Activated CD4-positive, alpha-beta T cell treated with anti-CD3 and anti-CD28 coated beads, Interleukin-2, amount 50 U/mL, for 16 hours (primary cell): ENCODE measurements around the gene ZBED4.
A peak's percentile ranks its signal among the peaks of the same experiment; 100 is the strongest.

Experiments used
- DNase-seq: peaks from one replicate; pipeline ENCODE4 v3.0.0-alpha.2; 2020

ZBED4 gene

GRCh38 chr22:49856766-49857618 is 3.3 kb downstream of the ZBED4 start:
- no peak for DNase-seq

DNA sequence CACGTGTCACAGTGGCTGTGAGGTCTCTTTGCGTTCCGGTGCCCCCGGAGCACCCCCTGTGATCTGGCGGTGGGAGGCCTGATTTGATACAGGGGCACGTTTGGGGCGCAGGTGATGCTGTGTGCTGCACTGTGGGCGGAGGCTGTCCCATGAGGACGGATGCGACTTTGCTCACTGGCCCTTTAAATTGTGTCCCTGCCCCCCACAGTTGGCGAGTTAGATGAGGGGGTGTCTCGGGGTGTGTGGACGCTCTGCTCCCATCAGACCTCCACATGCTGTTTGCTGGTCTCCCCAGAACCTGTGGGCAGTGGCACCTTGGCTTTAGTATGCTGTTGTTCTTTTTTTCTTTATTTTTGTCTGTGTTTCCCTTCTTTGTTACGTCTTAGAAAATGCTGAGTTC is 5.2 kb downstream of the ZBED4 start:
- no peak for DNase-seq

DNA sequence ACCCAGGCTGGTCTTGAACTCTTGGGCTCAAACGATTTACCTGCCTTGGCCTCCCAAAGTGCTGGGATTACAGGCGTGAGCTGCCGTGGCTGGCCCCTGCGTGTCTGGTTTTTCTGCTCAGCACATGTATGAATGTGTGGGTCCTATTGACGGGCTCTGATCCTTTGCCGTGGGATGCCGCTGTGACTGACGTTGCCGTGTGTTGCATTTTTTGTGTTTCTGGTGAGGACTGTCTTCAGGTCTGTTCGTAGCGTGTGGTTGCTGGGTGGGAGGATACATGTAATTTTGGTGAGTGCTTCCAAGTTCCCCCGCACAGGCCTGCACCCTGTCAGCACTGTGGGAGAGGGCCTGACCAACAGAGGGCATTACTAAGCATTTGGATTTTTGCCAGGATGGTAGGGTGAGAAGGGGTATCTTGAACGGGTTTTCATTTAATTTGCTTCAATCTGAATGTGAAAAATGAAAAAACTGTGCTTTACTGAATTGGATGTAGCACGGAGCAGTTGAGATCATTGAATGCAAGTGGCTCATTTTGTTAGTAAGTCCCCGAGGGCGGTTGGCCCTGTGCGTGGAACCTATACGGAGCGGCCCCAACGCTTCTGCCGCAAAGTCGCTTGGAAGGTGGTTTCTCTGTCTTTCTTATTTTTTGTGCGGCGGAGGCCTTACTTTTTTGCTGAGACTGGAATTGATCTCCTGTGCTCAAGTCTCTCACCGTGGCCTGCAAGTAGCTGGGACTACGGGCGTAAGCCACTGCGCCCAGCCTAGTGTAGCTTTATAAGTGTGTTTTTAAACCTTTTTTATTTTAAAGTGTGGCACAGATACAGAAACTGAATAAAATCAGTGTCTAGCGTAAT is 8.2 kb downstream of the ZBED4 start:
- no peak for DNase-seq

DNA sequence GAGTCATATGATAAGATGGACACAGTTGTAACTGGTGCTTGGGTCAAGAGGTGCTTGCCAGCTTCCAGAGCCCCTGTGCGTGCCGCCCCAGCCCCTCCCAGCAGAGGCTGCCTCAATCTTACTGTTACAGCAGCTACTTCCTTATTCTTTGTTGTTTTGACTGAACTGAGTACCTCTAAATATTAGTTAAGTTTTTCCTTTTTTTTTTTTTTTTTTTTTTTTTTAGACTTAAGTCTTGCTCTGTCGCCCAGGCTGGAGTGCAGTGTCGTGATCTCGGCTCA is 8.8 kb downstream of the ZBED4 start:
- DNase-seq = no peak

- no peak for DNase-seq
These were observed 10.3 kb downstream of the ZBED4 start for GRCh38 chr22:49863931-49864330.

DNA sequence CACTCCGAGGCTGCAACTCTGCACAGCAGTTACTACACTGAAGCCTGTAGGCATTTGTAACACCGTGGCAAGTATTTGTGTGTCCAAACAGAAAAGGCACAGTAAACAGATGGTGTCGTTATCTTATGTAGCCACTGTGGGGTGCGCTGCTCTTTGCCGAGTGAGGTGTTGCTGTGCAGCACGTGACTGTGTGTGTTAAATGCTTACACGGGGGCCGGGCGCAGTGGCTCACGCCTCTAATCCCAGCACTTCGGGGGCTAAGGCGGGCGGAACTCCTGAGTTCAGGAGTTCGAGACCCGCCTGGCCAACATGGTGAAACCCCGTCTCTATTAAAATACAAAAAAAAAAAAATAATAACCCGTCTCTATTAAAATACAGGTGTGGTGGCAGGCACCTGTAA is 11.5 kb downstream of the ZBED4 start:
- DNase-seq = no peak

DNA sequence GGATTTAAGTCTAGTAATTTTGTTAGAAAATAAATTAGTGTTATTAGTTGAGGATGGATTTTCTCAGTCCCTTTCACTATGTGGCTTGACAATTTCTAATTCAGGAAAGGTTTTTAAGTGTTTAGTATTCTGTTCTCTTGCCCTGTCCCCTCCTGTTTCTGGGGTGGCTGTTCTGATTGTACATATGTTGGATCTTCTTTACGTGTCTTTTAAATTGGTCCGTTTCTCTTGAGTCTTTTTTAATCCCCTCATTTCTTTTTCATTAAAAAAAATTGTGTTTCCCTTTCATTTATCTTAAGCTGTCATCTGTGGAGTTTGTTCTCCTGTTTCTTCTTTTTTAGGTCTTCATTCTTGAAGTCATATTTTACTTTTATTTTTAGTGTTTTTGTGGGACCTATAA is 12.5 kb downstream of the ZBED4 start:
- no peak for DNase-seq

DNA sequence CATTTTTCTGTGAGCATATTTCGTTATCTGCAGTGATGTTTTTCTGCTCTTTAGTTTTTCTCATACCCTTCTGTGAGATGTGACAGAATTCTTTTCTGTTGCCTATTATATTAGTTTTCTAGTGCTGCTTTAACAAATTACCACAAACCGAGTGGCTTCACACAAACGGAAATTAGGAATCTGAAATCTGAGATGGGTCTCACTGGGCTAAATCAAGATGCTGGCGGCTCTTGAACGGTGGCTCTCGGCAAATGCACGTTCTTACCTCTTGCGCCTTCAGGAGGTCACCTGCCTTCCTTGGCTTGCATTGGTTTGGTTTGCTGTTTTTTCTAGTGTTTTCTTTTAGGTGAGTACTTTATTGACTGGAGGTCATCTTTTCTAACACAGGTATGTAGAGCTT is 13.0 kb downstream of the ZBED4 start:
- no peak for DNase-seq

- peak; percentile 41 for DNase-seq
These were observed 13.9 kb downstream of the ZBED4 start for GRCh38 chr22:49867303-49868265.

DNA sequence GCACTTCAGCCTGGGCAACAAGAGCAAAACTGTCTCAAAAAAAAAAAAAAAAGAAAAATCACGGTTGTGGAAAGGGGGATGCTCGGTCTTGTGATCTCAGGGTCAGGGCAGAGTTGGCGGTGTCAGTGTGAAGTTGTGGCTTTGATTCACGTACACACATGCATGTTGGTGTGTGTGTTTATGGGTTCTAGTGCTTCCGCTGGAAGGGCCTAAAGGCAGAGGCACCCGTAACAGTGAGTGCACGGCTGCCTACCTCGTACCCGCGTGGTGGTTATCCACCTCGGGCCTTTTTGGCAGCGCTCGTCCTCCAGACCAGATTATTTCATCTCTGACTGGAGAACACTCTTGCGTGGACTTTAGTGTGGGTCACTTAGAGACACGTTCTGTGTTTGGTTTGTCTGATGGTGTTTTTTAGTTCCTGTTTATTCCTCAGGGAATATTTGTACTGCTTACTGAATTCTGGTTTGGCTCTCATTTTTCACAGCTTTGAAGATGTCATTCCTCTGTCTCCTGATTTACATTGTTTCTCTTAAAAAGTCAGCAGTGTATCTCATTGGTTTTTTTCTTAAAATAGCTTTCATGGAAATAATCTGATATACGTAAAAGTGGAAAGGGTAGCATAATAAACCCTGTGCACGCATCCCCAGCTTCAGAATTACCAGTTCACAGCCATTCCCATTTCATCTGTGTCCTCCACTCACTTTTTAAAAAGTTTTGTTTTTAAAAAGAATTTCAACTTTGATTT is 15.6 kb downstream of the ZBED4 start:
- no peak for DNase-seq

- peak; percentile 44 for DNase-seq
These were observed 16.4 kb downstream of the ZBED4 start for GRCh38 chr22:49869845-49870712.

DNA sequence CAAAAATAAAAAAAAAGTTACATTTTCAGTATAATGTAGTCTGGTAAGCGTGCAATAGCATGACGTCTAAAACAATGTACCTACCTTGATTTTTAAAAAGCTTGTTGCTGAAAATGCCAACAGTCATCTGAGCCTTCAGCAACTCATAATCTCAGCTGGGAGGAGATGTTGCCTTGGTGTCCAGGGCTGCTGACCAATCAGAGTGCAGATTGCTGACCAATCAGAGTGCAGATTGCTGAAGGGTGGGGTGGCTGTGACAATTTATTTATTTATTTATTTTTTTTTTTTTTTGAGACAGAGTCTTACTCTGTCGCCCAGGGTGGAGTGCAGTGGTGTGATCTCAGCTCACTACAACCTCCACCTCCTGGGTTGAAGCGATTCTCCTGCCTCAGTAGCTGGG is 17.8 kb downstream of the ZBED4 start:
- DNase-seq = no peak

DNA sequence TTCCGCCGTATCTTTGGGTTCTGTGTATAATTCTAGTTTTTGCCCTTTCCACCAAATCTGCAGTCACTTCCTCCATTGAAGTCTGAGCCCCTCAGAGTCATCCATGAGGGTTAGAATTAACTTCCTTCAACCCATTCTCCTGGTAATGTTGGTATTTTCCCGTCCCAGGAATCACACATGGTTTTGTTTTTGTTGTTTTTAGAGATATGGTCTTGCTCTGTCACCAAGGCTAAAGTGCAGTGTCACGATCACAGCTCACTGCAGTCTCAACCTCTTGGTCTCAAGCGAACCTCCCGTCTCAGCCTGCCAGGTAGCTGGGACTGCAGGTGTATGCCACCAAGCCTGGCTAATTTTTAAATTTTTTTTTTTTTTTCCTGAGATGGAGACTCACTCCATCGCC is 18.7 kb downstream of the ZBED4 start:
- DNase-seq = no peak

- no peak for DNase-seq
These were observed 19.7 kb downstream of the ZBED4 start for GRCh38 chr22:49873228-49873940.

GRCh38 chr22:49877642-49878041 is 24.0 kb downstream of the ZBED4 start:
- no peak for DNase-seq

GRCh38 chr22:49878206-49878605 is 24.6 kb downstream of the ZBED4 start:
- no peak for DNase-seq

DNA sequence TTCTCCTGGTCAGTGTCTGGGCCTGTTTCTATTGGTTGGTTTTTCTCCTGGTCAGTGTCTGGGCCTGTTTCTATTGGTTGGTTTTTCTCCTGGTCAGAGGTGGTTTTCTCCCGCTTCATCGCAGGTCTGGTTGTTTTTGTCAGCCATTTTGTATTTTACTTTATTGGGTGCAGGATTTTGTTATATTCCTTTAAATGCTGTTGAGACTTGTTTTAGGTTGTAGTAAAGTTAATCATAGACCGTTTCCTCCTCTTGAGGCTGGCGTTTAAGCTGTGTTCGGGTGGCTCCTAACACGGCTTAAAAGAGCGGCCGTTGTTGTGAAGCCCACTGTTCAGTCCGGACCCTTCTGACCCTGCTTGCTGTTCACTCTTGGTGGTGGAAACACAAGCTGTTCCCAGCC is 26.2 kb downstream of the ZBED4 start:
- no peak for DNase-seq

DNA sequence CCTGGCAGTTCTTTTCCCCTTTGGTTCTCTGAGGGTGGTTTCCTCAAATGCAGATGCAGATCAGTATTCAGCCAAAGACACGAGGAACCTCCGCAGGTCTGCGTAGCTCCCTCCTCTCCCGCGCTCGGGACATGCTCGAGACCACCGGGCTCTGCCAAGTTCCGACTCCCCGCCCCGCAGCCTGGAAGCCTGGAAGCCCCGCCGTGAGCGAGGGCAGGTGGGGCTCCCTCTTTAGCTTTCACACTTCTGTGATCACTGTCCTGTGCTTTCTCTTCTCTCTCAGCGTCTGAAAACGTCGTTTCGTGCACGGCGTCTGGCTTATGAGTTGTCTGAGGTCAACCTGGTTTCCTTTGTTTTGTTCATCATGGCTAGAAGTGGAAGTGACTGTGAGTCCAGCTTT is 26.6 kb downstream of the ZBED4 start:
- DNase-seq = no peak

GRCh38 chr22:49881856-49882255 is 28.2 kb downstream of the ZBED4 start:
- DNase-seq = no peak

DNA sequence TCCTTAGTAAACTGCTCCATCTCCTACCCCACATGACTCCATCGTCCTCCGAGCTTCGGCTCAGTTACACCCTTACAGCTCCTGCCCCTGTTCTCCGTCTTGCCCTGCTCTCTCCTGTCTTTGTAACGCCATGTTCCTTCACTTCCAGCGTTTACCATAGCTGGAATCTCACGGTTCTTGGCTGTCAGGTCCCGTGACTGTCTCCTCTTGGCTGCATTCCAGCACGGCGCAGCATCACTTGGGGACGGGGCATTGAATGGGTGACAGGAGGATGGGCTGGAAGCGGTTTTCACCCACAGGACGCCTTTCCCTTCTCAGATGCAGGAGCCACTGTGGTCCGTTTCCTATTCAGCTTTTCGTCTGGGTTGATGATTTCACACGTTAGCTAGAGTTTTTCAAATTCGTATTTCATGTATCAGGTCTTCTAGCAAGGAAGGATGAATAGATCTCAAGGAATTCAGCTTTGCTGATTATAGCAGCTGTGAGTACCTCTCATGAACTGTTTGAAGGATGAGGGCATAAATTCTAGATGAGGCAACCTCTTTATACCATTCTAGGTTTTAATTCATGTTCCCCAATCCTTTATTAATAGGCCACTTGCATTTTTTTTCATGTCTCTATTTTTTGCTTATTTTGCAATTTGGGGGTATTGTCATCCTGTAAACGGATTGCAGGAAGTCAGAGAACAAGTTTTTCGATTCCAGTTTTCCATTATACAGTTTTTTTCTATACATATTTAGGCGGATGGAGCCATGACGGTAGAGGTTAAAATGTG is 29.1 kb downstream of the ZBED4 start:
- DNase-seq = no peak
